A673 (cell line): ENCODE data around the gene DDX20.

Experiments used
- EZH2 ChIP-seq: fragments of 200-600 bp; sonication (generic); IDR thresholded peaks from 2 replicates; pipeline ENCODE4 v1.6.1; 2017; ENCODE audit warnings: borderline replicate concordance, low read depth, mild to moderate bottlenecking, mixed read lengths, antibody characterized with exemption, low read length; ENCODE audit not compliant: poor library complexity, severe bottlenecking
- TF ChIP-seq, protein P1 (sequence below): fragments of 300-800, 200-600 bp; sonication (generic); conservative IDR thresholded peaks from 2 replicates; pipeline ENCODE4 v1.5.1; 2017; ENCODE audit warnings: low read depth, mild to moderate bottlenecking, antibody characterized with exemption, low read length, moderate library complexity, mixed read lengths

GRCh38 chr1:111734856-111735255, 20.8 kb upstream of the DDX20 start:
- TF ChIP-seq, protein P1, sequence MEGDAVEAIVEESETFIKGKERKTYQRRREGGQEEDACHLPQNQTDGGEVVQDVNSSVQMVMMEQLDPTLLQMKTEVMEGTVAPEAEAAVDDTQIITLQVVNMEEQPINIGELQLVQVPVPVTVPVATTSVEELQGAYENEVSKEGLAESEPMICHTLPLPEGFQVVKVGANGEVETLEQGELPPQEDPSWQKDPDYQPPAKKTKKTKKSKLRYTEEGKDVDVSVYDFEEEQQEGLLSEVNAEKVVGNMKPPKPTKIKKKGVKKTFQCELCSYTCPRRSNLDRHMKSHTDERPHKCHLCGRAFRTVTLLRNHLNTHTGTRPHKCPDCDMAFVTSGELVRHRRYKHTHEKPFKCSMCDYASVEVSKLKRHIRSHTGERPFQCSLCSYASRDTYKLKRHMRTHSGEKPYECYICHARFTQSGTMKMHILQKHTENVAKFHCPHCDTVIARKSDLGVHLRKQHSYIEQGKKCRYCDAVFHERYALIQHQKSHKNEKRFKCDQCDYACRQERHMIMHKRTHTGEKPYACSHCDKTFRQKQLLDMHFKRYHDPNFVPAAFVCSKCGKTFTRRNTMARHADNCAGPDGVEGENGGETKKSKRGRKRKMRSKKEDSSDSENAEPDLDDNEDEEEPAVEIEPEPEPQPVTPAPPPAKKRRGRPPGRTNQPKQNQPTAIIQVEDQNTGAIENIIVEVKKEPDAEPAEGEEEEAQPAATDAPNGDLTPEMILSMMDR: no peak
- no peak for TF ChIP-seq EZH2
